DMS53 treated with DMSO at 0.1 percent for 48 hours (cell line): Measurements from ENCODE around the gene HSPBP1.
A peak's percentile ranks its signal among the peaks of the same experiment; 100 is the strongest.

Experiments
- DNase-seq: peaks from one replicate; lab custom pipeline; 2025; ENCODE audit not compliant: unreplicated experiment; lab: John Stamatoyannopoulos, UW

Gene HSPBP1

GRCh38 chr19:55305491-55305890 lies 25.6 kb upstream of the HSPBP1 start:
- no peak for DNase-seq

GRCh38 chr19:55304980-55305379 lies 25.1 kb upstream of the HSPBP1 start:
- no peak for DNase-seq

GRCh38 chr19:55304279-55304978 lies 24.5 kb upstream of the HSPBP1 start:
- DNase-seq = peak; percentile 4

GRCh38 chr19:55303477-55303876 lies 23.6 kb upstream of the HSPBP1 start:
- no peak for DNase-seq

- DNase-seq = no peak
These were observed 22.4 kb upstream of the HSPBP1 start for GRCh38 chr19:55302318-55302703.

GRCh38 chr19:55301459-55302317 lies 21.8 kb upstream of the HSPBP1 start:
- DNase-seq = peak; percentile 66

GRCh38 chr19:55300886-55301458 lies 21.1 kb upstream of the HSPBP1 start:
- no peak for DNase-seq

- DNase-seq = no peak
These were observed 20.1 kb upstream of the HSPBP1 start for GRCh38 chr19:55299991-55300390.

GRCh38 chr19:55297267-55297666 lies 17.4 kb upstream of the HSPBP1 start:
- no peak for DNase-seq

- DNase-seq = no peak
These were observed 9.3 kb upstream of the HSPBP1 start for GRCh38 chr19:55289117-55289796.

GRCh38 chr19:55287361-55288079 lies 7.6 kb upstream of the HSPBP1 start:
- DNase-seq = no peak

GRCh38 chr19:55285229-55285890 lies 5.5 kb upstream of the HSPBP1 start:
- DNase-seq = no peak

- DNase-seq = no peak
These were observed 4.6 kb upstream of the HSPBP1 start for GRCh38 chr19:55284405-55285058.

- DNase-seq = no peak
These were observed 3.9 kb upstream of the HSPBP1 start, which contains the start of gene BRSK1 for GRCh38 chr19:55283548-55284377. TSS of gene BRSK1 (plus strand) at chr19:55283997. CDS start at chr19:55284443, 446 bp downstream.

GRCh38 chr19:55279340-55279739 lies 570 bp downstream of the HSPBP1 start:
- DNase-seq = no peak

GRCh38 chr19:55278391-55279135 lies 1.3 kb downstream of the HSPBP1 start:
- no peak for DNase-seq

GRCh38 chr19:55277494-55277893 lies 2.4 kb downstream of the HSPBP1 start:
- DNase-seq = no peak
